Measurements from ENCODE around the gene ATRN. TPM values are rescaled to one million over a fixed set of nuclear protein-coding genes. Genes with fewer than 3 reads are reported as not detected.

The ATRN gene
- total and polyA plus RNA-seq, 2 experiments from 2014 or later = 13.6 to 26.8 TPM

DNA sequence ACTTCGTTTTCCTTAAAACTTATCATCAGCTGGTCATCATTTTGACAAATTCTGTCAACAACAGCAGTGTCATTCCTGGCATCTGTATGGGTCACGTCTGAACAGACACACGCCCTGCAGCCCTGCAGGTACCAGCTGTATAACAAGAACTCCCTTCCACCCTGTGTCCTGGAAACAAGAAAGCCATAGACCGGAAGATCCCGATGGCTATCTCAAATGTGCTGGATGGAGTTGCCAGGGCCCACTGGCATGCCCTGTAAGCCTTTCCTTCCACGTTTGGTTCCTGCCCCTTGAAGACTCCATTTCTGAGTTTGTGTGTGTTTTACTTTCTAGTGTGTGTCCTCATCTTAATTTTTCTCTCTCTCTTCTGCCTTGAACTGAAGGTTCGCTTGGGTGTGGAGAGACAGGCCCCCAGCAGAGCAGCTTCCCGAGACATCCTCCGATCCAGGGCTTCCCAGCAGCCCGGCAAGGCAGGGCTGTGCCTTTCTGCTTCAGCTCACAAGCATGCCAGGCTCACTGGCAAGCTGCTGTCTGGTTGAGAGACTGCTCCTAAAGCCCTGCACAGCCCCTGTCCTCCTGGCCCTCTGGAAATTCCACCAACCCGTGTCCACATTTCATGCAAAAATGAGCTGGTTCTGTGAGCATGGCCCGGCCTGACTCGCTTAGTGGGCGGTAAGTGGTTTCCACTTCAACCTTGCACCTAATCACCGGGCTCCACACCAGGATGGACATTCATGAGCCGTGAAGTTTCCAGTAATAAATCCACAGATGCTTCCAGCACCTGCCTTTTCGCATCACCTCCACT, 183.7 kb downstream of the ATRN start:
- Histone ChIP-seq H3K4me3 (no peak overlapping the region), H3K4me1 (ENCODE audit: low read depth) (peaks cover 6% of the 10 kb centered on the region), H3K27ac (no peak overlapping the region), H3K36me3 (peaks cover 4% of the 10 kb centered on the region), H3K9me3 (ENCODE audit: low read depth) (no peaks in the 10 kb centered on the region), H3K27me3 (peaks cover 6% of the 10 kb centered on the region)
- TF ChIP-seq, protein P1, sequence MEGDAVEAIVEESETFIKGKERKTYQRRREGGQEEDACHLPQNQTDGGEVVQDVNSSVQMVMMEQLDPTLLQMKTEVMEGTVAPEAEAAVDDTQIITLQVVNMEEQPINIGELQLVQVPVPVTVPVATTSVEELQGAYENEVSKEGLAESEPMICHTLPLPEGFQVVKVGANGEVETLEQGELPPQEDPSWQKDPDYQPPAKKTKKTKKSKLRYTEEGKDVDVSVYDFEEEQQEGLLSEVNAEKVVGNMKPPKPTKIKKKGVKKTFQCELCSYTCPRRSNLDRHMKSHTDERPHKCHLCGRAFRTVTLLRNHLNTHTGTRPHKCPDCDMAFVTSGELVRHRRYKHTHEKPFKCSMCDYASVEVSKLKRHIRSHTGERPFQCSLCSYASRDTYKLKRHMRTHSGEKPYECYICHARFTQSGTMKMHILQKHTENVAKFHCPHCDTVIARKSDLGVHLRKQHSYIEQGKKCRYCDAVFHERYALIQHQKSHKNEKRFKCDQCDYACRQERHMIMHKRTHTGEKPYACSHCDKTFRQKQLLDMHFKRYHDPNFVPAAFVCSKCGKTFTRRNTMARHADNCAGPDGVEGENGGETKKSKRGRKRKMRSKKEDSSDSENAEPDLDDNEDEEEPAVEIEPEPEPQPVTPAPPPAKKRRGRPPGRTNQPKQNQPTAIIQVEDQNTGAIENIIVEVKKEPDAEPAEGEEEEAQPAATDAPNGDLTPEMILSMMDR (IDR thresholded peaks at IDR 0.05; ENCODE audit: low read depth, low read length) = no peak
- DNase-seq (ENCODE audit: low read depth in 1 of 2, low spot score in 1 of 2) = no peak

DNA sequence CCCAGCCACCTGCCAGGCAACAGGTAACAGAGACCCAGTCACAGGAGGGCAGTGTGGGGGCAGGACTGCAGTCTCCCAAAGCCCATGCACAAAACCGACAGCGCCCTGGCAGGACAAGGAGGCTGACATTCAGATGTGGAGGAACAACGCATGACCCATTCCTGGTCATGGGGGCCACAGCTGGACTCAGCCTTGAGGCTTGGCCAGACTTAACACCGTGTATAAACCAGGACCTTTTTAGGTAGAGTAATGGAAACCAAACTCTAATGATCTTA, 184.2 kb downstream of the ATRN start:
- no peak for DNase-seq (ENCODE audit: low read depth in 1 of 2, low spot score in 1 of 2)
- Histone ChIP-seq H3K36me3 (no peaks in the 10 kb centered on the region), H3K4me1 (ENCODE audit: low read depth) (peaks cover 6% of the 10 kb centered on the region), H3K27ac (no peak overlapping the region), H3K4me3 (no peak overlapping the region), H3K9me3 (ENCODE audit: low read depth) (no peaks in the 10 kb centered on the region), H3K27me3 (peaks cover 11% of the 10 kb centered on the region)
- TF ChIP-seq, protein P1 (IDR thresholded peaks at IDR 0.05; ENCODE audit: low read depth, low read length) = no peak

DNA sequence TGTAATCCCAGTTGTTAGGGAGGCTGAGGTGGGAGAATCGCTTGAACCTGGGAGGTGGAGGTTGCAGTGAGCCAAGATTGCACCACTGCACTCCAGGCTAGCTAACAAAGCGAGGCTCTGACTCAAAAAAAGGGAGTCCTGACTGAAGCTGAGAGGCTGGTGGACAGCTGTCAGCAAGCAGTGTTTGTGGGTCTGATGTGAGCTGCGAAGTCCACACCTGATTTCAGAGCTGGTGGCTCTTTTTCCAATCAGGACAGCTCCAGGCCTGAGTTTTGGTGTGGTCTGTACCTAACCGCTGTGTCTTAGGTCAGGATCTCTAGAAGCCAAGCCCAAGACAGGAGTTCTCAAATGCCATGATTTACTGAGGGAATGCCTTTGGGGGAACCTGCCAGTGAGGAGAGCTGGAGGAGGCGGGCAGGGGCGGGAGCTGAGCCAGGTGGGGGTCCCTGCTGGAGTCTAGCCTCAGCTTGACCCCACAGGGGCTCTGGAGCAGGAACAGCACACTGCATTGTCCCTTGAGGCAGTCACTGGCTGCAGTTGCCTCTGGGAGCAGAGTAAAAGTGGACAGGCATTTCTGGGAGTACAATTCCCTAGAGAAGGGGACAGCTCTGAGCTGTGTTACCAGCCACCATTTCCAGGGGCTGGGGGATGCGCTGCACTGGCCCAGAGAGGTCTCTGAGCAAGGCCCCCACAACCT, 187.3 kb downstream of the ATRN start:
- Histone ChIP-seq H3K27ac (no peak overlapping the region), H3K36me3 (no peaks in the 10 kb centered on the region), H3K9me3 (ENCODE audit: low read depth) (no peaks in the 10 kb centered on the region), H3K27me3 (peaks cover 42% of the 10 kb centered on the region), H3K4me3 (no peak overlapping the region), H3K4me1 (ENCODE audit: low read depth) (peaks cover 6% of the 10 kb centered on the region)
- no peak for DNase-seq (ENCODE audit: low read depth in 1 of 2, low spot score in 1 of 2)
- TF ChIP-seq, protein P1 (IDR thresholded peaks at IDR 0.05; ENCODE audit: low read depth, low read length) = no peak

DNA sequence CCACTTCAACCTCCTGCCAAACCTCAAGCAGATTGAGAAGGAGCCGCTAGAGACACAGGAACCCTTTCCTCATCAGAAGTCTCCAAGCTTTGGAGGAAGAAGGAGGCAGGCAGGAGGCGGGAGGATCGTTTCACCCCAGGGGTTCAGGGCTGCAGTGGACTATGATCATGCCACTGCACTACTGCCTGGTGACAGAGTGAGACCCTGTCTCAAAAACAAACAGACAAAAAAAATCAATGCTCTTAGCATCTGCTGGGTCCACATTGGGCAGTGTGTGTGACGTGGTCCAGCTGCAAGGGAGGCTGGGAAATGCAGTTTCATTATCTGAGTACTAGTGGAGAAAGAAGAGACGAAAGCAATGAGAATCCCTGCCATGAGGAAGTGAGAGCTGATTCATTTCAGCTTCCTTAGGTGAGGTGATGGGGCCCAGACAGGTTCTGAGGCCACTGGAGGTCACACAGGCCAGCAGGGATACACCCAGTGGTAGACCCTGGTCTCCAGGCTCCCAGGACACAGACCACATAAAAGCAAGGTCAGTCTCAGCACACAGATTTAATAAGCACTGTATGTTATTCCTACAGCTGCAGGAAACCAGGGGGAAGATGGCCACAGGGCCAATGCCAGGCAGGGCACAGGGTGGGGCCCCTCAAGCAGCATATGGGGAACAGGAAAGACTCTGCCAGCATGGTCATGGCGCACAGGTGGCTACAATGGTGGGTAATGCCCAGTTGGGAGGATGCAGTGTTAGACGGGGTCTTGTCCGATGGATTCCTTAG, 188.1 kb downstream of the ATRN start:
- H3K4me3 ChIP-seq = no peak overlapping the region
- peaks cover 49% of the 10 kb centered on the region for H3K27me3 ChIP-seq
- DNase-seq (ENCODE audit: low read depth in 1 of 2, low spot score in 1 of 2) = no peak
- no peaks in the 10 kb centered on the region for H3K36me3 ChIP-seq
- no peak overlapping the region for H3K27ac ChIP-seq
- TF ChIP-seq, protein P1 (IDR thresholded peaks at IDR 0.05; ENCODE audit: low read depth, low read length) = no peak
- H3K9me3 ChIP-seq (ENCODE audit: low read depth) = no peaks in the 10 kb centered on the region
- H3K4me1 ChIP-seq (ENCODE audit: low read depth) = peaks cover 3% of the 10 kb centered on the region

DNA sequence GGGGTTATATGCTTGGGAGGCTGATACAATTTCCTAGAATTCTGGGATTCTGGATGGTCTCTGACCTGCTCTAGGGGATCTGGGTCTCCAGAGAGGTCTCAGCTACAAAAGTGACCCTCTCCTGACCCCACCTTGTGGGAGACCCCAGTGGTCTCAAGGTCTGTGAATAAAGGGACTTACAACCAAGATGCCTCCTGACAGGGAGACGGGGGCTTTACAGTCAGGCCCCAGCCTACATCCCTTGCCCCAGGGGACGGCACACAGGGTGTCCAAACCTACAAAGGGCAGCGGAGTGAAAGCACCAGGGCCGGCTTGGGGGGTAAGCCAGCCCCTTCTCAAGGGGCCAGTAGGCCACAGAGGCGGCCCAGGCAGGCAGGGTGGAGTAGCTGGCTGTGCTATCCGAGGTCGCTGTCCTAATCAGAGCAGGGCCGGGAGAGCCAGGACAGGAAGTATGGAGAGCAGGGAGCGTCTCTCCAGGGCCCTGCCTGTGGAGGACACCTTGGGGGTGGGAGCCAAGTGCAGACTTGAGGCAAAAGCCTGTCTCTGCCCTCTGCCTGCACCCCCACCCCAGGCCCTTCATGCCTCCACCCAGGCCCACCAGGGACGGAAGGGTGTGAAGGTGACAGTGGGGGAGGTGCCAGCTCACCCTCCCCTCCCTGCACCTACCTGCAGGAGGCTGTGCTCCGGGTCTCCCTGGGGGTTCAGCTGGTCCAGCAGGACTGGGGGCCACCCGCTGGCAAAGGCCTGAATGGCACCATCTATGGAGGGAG, 188.9 kb downstream of the ATRN start:
- H3K27ac ChIP-seq = no peak overlapping the region
- no peak overlapping the region for H3K4me3 ChIP-seq
- no peaks in the 10 kb centered on the region for H3K9me3 ChIP-seq (ENCODE audit: low read depth)
- DNase-seq (ENCODE audit: low read depth in 1 of 2, low spot score in 1 of 2) = no peak
- no peaks in the 10 kb centered on the region for H3K4me1 ChIP-seq (ENCODE audit: low read depth)
- TF ChIP-seq, protein P1 (IDR thresholded peaks at IDR 0.05; ENCODE audit: low read depth, low read length) = no peak
- no peaks in the 10 kb centered on the region for H3K36me3 ChIP-seq
- H3K27me3 ChIP-seq = peaks cover 52% of the 10 kb centered on the region
